Trophoblast cell (in vitro differentiated cells and primary cell): ENCODE measurements around the gene STAT3.

ENCODE experiments used
- DNase-seq, 2 donors: peaks; one replicate each; pipeline ENCODE4 v3.0.0-alpha.2; 2016
- H2AFZ ChIP-seq: 2 replicates; pipeline ENCODE4 v1.6.1; 2013; ENCODE audit warnings: low read length, moderate library complexity, mild to moderate bottlenecking; ENCODE audit not compliant: insufficient read depth, poor library complexity
- H2AK5ac ChIP-seq: 2 replicates; pipeline ENCODE4 v1.6.1; 2013; ENCODE audit warnings: mild to moderate bottlenecking, low read length
- H2BK120ac ChIP-seq: 2 replicates; pipeline ENCODE4 v1.6.1; 2013; ENCODE audit warnings: low read length, mild to moderate bottlenecking, moderate library complexity; ENCODE audit not compliant: insufficient read depth, poor library complexity
- H2BK12ac ChIP-seq: 2 replicates; pipeline ENCODE4 v1.6.1; 2013; ENCODE audit warnings: mild to moderate bottlenecking, low read length, moderate library complexity
- H2BK5ac ChIP-seq: 2 replicates; pipeline ENCODE4 v1.6.1; 2013; ENCODE audit warnings: low read length, low read depth, moderate library complexity, mild to moderate bottlenecking; ENCODE audit not compliant: poor library complexity
- H3K14ac ChIP-seq: 2 replicates; pipeline ENCODE4 v1.6.1; 2013; ENCODE audit warnings: mild to moderate bottlenecking, low read length
- H3K18ac ChIP-seq: 2 replicates; pipeline ENCODE4 v1.6.1; 2013; ENCODE audit warnings: mild to moderate bottlenecking, low read length
- H3K23ac ChIP-seq: 2 replicates; pipeline ENCODE4 v1.6.1; 2013; ENCODE audit warnings: low read length
- H3K27ac ChIP-seq: 2 replicates; pipeline ENCODE4 v1.5.1; 2013; ENCODE audit warnings: low read depth, mild to moderate bottlenecking, inconsistent platforms, low read length, moderate library complexity
- H3K27me3 ChIP-seq: 2 replicates; pipeline ENCODE4 v1.6.1; 2013; ENCODE audit warnings: inconsistent platforms, mild to moderate bottlenecking, low read length, moderate library complexity; ENCODE audit not compliant: insufficient read depth
- H3K36me3 ChIP-seq, 2 experiments: 1 replicate in 1 of 2; 2 replicates in 1 of 2; pipeline ENCODE4 v1.6.1; 2013; ENCODE audit warnings: low read length in 2 of 2, mild to moderate bottlenecking in 2 of 2, moderate library complexity in 1 of 2; ENCODE audit not compliant: insufficient read depth in 2 of 2, control insufficient read depth in 1 of 2
- H3K4ac ChIP-seq: 2 replicates; pipeline ENCODE4 v1.6.1; 2013; ENCODE audit warnings: low read depth, mild to moderate bottlenecking, low read length, moderate library complexity
- H3K4me1 ChIP-seq, 2 experiments: 1 replicate in 1 of 2; 2 replicates in 1 of 2; pipeline ENCODE4 v1.6.1; 2013; ENCODE audit warnings: low read length in 2 of 2, mild to moderate bottlenecking in 2 of 2, moderate library complexity in 1 of 2; ENCODE audit not compliant: insufficient read depth in 2 of 2, control insufficient read depth in 1 of 2
- H3K4me2 ChIP-seq: 2 replicates; pipeline ENCODE4 v1.6.1; 2013; ENCODE audit warnings: inconsistent platforms, mild to moderate bottlenecking, low read length, moderate library complexity
- H3K4me3 ChIP-seq: 2 replicates; pipeline ENCODE4 v1.5.1; 2013; ENCODE audit warnings: mild to moderate bottlenecking, low read depth, low read length, inconsistent platforms
- H3K79me1 ChIP-seq: one replicate; pipeline ENCODE4 v1.6.1; 2013; ENCODE audit warnings: low read length
- H3K79me2 ChIP-seq: 2 replicates; pipeline ENCODE4 v1.6.1; 2013; ENCODE audit warnings: low read length, mild to moderate bottlenecking; ENCODE audit not compliant: control insufficient read depth, insufficient read depth, poor library complexity
- H3K9ac ChIP-seq: 2 replicates; pipeline ENCODE4 v1.6.1; 2013; ENCODE audit warnings: mild to moderate bottlenecking, low read length
- H3K9me3 ChIP-seq: 2 replicates; pipeline ENCODE4 v1.6.1; 2013; ENCODE audit warnings: low read depth, mild to moderate bottlenecking, control low read depth, inconsistent platforms, low read length; ENCODE audit not compliant: insufficient read depth
- H4K12ac ChIP-seq: 2 replicates; pipeline ENCODE4 v1.6.1; 2013; ENCODE audit warnings: low read depth, mild to moderate bottlenecking, low read length, moderate library complexity
- H4K8ac ChIP-seq: 2 replicates; pipeline ENCODE4 v1.6.1; 2013; ENCODE audit warnings: low read depth, mild to moderate bottlenecking, low read length, moderate library complexity
- H4K91ac ChIP-seq: one replicate; pipeline ENCODE4 v1.6.1; 2013; ENCODE audit warnings: low read depth, mild to moderate bottlenecking, low read length, moderate library complexity
- WGBS: extraction: QIAGEN DNeasy Blood & Tissue Kit; methylation state at CpG from one replicate; pipeline ENCODE4 v1.1.7; 2013; ENCODE audit warnings: missing lambda C conversion rate; ENCODE audit not compliant: insufficient read length, insufficient coverage; ENCODE audit errors: extremely low coverage; 5-methylcytosine and 5-hydroxymethylcytosine counted together

The STAT3 gene

GRCh38 chr17:42359133-42359532 is 29.1 kb downstream of the STAT3 start:
- Histone ChIP-seq H2BK5ac (no peak overlapping the region), H3K4me3 (no peak overlapping the region), H3K9me3 (no peaks in the 10 kb centered on the region), H3K4ac (no peak overlapping the region), H4K12ac (no peak overlapping the region), H3K27me3 (no peaks in the 10 kb centered on the region), H2BK120ac (no peak overlapping the region), H3K79me2 (no peaks in the 10 kb centered on the region), H3K36me3 (no peaks in the 10 kb centered on the region), H3K27ac (no peak overlapping the region), H3K4me1 (peaks cover 2 to 7% of the 10 kb centered on the region in 2 experiments), H3K18ac (no peak overlapping the region), H4K91ac (no peak overlapping the region), H3K79me1 (no peaks in the 10 kb centered on the region), H3K23ac (no peak overlapping the region), H3K14ac (no peak overlapping the region), H2AFZ (no peak overlapping the region), H2AK5ac (no peak overlapping the region), H4K8ac (no peak overlapping the region), H3K9ac (no peak overlapping the region), H2BK12ac (no peak overlapping the region), H3K4me2 (no peak overlapping the region)
- no peak for DNase-seq
- WGBS: no CpG with 5 or more reads among the region's 7 CpGs

DNA sequence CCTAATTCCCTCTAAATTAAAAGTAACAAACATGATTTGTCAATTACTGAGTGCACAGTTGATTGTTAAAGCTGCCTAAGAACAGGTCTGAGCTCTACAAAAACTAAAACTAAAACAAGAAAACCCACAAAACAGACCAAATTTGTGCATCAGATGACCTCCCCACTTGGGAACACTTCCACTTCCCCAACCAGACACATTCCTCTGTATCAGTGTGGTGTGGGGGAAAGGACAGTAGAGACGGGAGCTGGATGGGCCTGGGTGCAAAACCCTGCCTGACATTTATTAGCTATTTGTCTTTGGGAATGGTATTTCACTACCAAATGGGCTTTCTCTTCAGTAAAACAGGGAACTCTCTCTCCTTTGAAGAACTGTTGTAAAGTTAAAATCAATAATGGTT is 29.8 kb downstream of the STAT3 start:
- no peak overlapping the region for H4K8ac ChIP-seq
- no peak overlapping the region for H2AFZ ChIP-seq
- no peaks in the 10 kb centered on the region for H3K9me3 ChIP-seq
- H2BK120ac ChIP-seq: no peak overlapping the region
- H3K27ac ChIP-seq: no peak overlapping the region
- H3K18ac ChIP-seq: no peak overlapping the region
- no peak for DNase-seq
- WGBS: no CpG with 5 or more reads among the region's 1 CpG
- no peak overlapping the region for H3K4me3 ChIP-seq
- no peaks in the 10 kb centered on the region for H3K27me3 ChIP-seq
- no peaks in the 10 kb centered on the region for H3K79me2 ChIP-seq
- no peak overlapping the region for H2BK5ac ChIP-seq
- no peak overlapping the region for H3K4me2 ChIP-seq
- H2AK5ac ChIP-seq: no peak overlapping the region
- no peak overlapping the region for H4K91ac ChIP-seq
- no peak overlapping the region for H3K23ac ChIP-seq
- no peaks in the 10 kb centered on the region for H3K36me3 ChIP-seq
- H3K4me1 ChIP-seq: peaks cover 2 to 7% of the 10 kb centered on the region in 2 experiments
- H3K9ac ChIP-seq: no peak overlapping the region
- H2BK12ac ChIP-seq: no peak overlapping the region
- no peaks in the 10 kb centered on the region for H3K79me1 ChIP-seq
- no peak overlapping the region for H3K14ac ChIP-seq
- H4K12ac ChIP-seq: no peak overlapping the region
- no peak overlapping the region for H3K4ac ChIP-seq

DNA sequence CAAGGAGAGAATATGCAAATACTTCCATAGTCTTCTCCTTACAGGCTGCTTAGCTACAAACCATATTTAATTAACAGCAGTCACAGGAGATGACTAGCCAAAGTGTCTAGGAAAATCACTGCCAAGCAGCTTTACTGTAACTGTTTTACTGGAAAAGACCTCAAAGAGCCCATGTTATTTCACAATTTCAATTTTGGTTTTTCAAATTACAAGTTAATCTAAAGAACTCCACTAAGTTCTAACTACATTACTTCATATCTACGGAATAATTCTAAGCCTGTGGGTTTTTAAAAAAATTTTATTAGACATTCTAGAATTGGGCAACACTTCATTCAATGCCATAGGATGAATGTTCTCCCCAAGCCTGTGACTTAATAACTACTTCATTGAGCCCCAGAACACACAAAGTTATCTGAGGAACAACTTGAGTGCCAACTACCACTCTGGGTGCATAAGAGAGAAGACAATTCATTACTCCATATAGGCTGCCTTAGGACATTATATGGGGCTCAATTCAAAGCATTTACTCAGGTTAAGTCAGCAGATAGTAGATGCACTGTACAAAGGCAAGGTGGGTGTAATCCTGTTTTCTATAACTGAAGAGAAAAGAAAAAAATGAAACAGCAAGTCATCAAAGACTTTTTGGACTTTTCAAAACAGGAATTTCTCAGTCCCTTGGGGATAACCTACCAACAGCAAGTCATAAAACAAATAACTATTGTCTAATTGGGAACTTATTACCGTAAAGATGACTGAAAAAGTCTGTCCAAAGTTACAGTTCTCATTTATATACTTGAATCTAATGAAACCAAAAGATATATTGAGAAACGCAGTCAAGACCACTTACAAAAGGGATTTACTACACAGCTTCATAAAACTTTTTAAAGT is 33.0 kb downstream of the STAT3 start:
- Histone ChIP-seq H3K4me2 (no peak overlapping the region), H4K12ac (no peak overlapping the region), H3K36me3 (no peaks in the 10 kb centered on the region), H3K79me2 (no peaks in the 10 kb centered on the region), H3K4ac (no peak overlapping the region), H2BK12ac (no peak overlapping the region), H3K27ac (no peak overlapping the region), H3K14ac (no peak overlapping the region), H2BK120ac (no peak overlapping the region), H3K23ac (no peak overlapping the region), H2AFZ (no peak overlapping the region), H3K9me3 (no peaks in the 10 kb centered on the region), H3K4me3 (no peak overlapping the region), H4K91ac (no peak overlapping the region), H2AK5ac (no peak overlapping the region), H3K27me3 (no peaks in the 10 kb centered on the region), H4K8ac (no peak overlapping the region), H3K9ac (no peak overlapping the region), H3K79me1 (no peaks in the 10 kb centered on the region), H3K18ac (no peak overlapping the region), H3K4me1 (no peaks in the 10 kb centered on the region), H2BK5ac (no peak overlapping the region)
- no peak for DNase-seq
- WGBS: no CpG with 5 or more reads among the region's 3 CpGs

DNA sequence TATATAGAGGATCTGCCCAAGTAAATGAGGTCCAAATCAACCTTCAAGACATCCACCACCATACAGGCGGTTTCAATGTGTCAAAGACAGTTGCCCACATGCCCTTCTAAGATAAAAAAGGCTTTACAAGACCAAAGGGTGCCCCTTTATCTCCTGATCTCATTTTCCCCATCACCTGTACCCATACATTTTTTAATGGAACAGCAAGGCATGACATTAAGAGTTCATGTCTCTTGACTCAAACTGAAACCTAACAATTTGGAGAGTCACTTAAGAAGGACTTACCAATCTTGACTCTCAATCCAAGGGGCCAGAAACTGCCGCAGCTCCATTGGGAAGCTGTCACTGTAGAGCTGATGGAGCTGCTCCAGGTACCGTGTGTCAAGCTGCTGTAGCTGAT is 40.1 kb downstream of the STAT3 start:
- Histone ChIP-seq H3K4me3 (no peak overlapping the region), H3K18ac (no peak overlapping the region), H4K8ac (no peak overlapping the region), H3K23ac (no peak overlapping the region), H2BK12ac (no peak overlapping the region), H4K91ac (no peak overlapping the region), H3K14ac (no peak overlapping the region), H4K12ac (no peak overlapping the region), H2AFZ (no peak overlapping the region), H3K4me2 (no peak overlapping the region), H3K4me1 (no peaks in the 10 kb centered on the region), H3K27me3 (no peaks in the 10 kb centered on the region), H2AK5ac (no peak overlapping the region), H2BK5ac (no peak overlapping the region), H3K27ac (no peak overlapping the region), H3K9ac (peak overlapping the region; percentile 52), H3K36me3 (peaks cover 2% of the 10 kb centered on the region in 2 experiments), H2BK120ac (no peak overlapping the region), H3K4ac (no peak overlapping the region), H3K79me2 (no peaks in the 10 kb centered on the region), H3K9me3 (no peaks in the 10 kb centered on the region), H3K79me1 (no peaks in the 10 kb centered on the region)
- WGBS: no CpG with 5 or more reads among the region's 3 CpGs
- no peak for DNase-seq
